Cardiac ventricle fibroblast (primary cell): ENCODE measurements around the gene UTP20. TPM values are rescaled to one million over a fixed set of nuclear protein-coding genes. Genes with fewer than 3 reads are reported as not detected.

Source experiments
- total RNA-seq: library from RNA; depleted of rRNA; stranded (reverse); fragments of >200 nt; gene quantifications from 2 replicates; pipeline ENCODE4 v1.2.3, GENCODE V29; 2015

Gene UTP20
- total RNA-seq: 9.2 and 10.5 TPM in 2 replicates

GRCh38 chr12:101280006-101280505 lies at the start of gene UTP20:
TSS of gene UTP20 (plus strand) at chr12:101280105. CDS start at chr12:101280283, 178 bp downstream.

DNA sequence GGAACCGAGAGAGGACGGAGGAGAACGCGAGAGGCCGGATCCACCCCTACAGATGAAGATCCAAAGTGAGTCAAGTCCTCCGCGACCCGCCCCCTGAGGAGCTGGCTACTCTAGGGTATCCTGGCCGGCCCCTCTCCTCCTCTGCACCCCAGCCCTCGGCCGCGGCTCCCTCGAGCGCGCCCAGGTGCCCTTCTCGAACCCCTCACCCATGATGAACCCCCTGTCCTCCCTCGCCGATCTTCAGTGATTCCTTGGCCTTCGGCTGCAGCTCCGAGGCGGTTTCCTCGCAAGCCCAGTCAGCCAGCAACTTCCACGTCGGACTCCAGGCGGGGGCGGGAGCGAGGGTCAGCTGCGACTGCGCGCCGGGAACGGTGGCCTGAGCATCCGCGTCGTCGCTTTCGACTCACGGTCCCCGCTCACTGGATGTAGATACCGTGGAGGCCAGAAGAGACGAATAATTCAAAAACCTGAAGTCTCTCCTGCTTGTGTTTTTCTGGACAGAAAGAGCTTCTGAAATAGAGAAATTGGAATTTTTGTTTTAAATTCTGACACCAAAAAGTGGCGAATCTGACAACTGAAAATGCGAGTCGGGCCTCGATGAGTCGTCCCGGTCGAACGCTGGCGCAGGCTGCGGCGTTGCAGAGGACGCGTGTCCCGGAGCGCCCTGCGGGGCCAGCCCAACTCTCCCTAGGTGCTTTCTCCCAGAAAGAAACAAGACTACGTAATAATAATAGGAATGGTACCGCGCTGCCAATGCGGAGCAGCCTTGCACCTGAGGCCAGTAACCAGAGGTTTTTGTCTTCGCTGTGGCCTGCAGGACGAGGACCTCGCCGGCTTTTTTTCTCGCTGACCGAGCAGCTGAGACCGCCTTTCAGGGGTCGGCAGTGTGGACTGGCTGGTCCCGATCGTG lies 127.8 kb downstream of the UTP20 start, which contains the start of gene ARL1:
ARL1 (minus strand) TSS at position 337 of the 910 bp plus-strand sequence; CDS start at position 210, 127 bp downstream.

Other genes starting within 250 kb of the UTP20 start
- not detected in 2 replicates for gene SLC5A8, start 69.9 kb upstream of the UTP20 start, total RNA-seq
- 54.9 and 77.7 TPM in 2 replicates for gene ARL1, start 127.7 kb downstream of the UTP20 start, total RNA-seq
- gene SPIC, start 195.2 kb downstream of the UTP20 start, total RNA-seq: not detected in 2 replicates